GM12864 (cell line): Measurements from ENCODE around the gene ADAMTS2.

Source experiments
- DNase-seq: peaks from one replicate; pipeline ENCODE4 v3.0.0-alpha.2; 2011; ENCODE audit warnings: low read depth
- H3K4me3 ChIP-seq: 2 replicates; pipeline ENCODE4 v1.5.1; 2011; ENCODE audit warnings: mild to moderate bottlenecking, low read depth, low read length, control low read depth
- TF ChIP-seq, protein P1 (sequence below): IDR thresholded peaks from 2 replicates; pipeline ENCODE4 v1.5.1; 2011; ENCODE audit warnings: low read depth, mild to moderate bottlenecking, moderate library complexity, low read length, control low read depth, inconsistent platforms; ENCODE audit errors: missing control alignments

The ADAMTS2 gene

DNA sequence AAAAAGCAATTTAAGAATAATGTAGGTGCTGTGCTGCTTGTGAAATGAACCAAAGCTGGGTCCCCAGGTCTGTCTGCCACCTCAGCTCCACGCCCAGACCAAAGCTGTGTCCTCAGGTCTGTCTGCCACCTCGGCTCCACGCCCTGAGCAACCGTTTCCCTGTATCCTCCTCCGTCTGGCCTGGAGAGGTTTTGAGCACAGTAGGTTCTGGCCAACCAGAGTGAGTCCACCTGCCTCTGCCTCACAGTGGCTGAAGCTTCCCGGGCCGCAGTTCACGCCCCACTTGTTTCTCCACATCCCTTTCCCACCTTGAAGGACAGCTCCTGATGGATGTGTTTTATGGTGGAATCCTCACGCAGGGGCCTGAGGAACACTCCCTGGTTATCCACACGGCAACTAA, 120.5 kb downstream of the ADAMTS2 start:
- H3K4me3 ChIP-seq = no peak overlapping the region
- DNase-seq = no peak
- TF ChIP-seq, protein P1, sequence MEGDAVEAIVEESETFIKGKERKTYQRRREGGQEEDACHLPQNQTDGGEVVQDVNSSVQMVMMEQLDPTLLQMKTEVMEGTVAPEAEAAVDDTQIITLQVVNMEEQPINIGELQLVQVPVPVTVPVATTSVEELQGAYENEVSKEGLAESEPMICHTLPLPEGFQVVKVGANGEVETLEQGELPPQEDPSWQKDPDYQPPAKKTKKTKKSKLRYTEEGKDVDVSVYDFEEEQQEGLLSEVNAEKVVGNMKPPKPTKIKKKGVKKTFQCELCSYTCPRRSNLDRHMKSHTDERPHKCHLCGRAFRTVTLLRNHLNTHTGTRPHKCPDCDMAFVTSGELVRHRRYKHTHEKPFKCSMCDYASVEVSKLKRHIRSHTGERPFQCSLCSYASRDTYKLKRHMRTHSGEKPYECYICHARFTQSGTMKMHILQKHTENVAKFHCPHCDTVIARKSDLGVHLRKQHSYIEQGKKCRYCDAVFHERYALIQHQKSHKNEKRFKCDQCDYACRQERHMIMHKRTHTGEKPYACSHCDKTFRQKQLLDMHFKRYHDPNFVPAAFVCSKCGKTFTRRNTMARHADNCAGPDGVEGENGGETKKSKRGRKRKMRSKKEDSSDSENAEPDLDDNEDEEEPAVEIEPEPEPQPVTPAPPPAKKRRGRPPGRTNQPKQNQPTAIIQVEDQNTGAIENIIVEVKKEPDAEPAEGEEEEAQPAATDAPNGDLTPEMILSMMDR = no peak

DNA sequence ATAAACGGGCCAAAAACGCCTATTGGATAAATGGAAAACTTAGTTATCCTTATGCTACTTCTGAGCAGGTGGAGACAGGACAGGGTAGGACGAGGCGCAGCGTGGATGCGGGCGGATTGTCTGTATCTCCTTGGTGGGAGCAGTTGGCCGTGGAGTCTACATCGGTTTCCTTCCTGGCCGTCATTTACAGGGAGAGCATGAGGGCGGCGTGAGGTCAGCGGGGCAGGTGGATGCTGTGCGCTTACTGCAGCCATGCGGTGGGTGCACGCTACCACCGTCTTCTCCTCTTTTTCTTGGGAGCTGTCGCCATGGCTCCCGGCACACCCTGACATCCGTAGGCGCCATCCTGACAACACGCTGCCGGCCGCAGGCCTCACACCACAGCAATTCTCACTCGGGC, 121.3 kb downstream of the ADAMTS2 start:
- DNase-seq = no peak
- TF ChIP-seq, protein P1 = no peak
- H3K4me3 ChIP-seq = no peak overlapping the region

GRCh38 chr5:179223528-179223927, 121.7 kb downstream of the ADAMTS2 start:
- TF ChIP-seq, protein P1 = no peak
- no peak for DNase-seq
- no peak overlapping the region for H3K4me3 ChIP-seq

DNA sequence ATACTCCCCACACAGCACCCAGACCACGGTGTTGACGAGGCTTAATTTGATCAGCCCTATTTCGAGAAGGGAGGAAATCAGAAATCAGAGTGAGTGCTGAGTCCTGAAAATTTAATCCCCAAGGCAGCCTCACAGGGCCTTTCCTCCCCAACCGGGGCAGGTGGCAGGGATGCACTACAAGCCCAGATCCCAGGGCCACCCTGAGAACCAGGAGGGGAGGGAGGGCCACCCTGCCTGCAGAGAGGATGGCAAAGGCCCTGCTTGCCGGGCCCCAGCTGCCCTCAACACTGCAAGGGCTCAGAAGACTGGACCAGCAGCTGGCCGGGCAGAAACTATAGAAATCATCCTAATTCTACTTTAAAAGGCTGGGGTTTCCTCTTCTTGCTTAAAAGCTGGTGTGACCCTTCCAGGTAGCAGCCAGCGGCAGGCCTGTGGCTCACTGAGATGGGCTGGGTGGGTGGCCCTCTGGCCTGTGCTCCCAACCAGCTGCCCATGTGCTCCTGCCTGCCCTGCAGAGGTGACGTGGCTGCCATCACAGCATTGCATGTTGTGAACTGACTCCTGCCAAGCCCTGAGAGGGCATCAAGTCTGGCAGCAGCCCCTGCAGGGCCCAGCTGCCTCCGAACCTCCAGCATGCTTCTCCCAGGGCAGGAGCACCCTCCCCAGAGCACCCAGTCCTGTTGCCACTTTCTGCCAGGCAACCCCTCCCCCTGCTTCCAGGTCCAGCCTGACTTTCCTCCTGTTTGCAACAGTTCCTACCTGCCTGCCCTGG, 122.8 kb downstream of the ADAMTS2 start:
- H3K4me3 ChIP-seq = no peak overlapping the region
- DNase-seq = no peak
- TF ChIP-seq, protein P1 = no peak

- H3K4me3 ChIP-seq = no peak overlapping the region
- DNase-seq = no peak
- TF ChIP-seq, protein P1 = no peak
Measured at GRCh38 chr5:179221877-179222220, 123.4 kb downstream of the ADAMTS2 start.

DNA sequence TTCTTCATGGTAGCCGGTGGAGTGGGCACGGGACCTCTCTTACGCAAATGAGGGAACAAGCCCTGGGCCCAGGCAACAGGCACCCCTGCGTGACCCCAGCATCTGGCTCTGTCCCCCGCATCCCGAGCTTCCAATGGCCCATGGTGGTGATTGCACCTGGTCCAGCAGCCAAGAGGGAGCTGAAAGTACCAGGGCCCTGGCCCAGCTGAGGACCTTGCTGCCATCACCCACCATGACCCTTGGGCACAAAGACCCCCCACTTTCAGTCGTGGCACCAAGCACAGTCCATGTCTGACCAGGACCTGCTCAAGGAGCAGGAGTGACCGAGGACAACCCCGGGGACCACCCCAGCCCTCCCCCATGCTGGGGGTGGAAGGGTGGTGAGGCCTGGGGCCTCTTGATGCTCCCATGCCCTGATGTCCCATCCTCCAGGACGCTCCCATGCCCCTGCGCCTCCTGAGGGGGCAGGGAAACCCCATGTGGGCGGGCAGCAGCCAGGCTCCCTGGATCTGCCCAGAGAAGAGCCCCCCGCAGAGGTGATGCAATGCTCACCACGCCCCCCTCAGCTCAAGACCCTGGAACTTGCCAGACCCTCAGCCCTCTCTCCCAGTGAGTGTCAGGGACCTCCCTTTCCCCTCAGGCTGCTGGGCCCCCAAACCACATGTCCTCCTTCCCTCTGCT, 123.9 kb downstream of the ADAMTS2 start:
- TF ChIP-seq, protein P1 = no peak
- H3K4me3 ChIP-seq = no peak overlapping the region
- DNase-seq = no peak
